Measurements from ENCODE around the gene COL4A3.

- TF ChIP-seq ZZZ3 (IDR thresholded peaks at IDR 0.05): no peak
- no peak for TF ChIP-seq ZNF184 (CRISPR knock-in tag; IDR thresholded peaks at IDR 0.05)
- no peak for TF ChIP-seq POLR2AphosphoS5 (IDR thresholded peaks at IDR 0.05; ENCODE audit: control insufficient read depth, insufficient read depth, low read depth, low read length)
- TF ChIP-seq RERE (CRISPR knock-in tag; IDR thresholded peaks at IDR 0.05; ENCODE audit: borderline replicate concordance): no peak
- no peak for TF ChIP-seq CTCF (IDR thresholded peaks at IDR 0.05 in 2 of 3, conservative IDR thresholded peaks at IDR 0.05 in 1 of 3; ENCODE audit: insufficient read depth in 2 of 3, low read depth in 1 of 3, low read length in 3 of 3)
- TF ChIP-seq REST (IDR thresholded peaks at IDR 0.05; ENCODE audit: borderline replicate concordance): no peak
- TF ChIP-seq REST (CRISPR knock-in tag; IDR thresholded peaks at IDR 0.05; ENCODE audit: low read depth): no peak
- TF ChIP-seq XRCC5 (IDR thresholded peaks at IDR 0.05; ENCODE audit: low read depth, low read length): no peak
These were observed 175.7 kb downstream of the COL4A3 start for GRCh38 chr2:227340106-227340505.

Data from K562 (cell line).